Measurements from ENCODE around the gene TNFAIP8.
A peak's percentile ranks its signal among the peaks of the same experiment; 100 is the strongest.
"Not testable (repeated sequence)": the region's sequence is repeated elsewhere in the genome, so short reads cannot be mapped to it uniquely, and the experiment has no call there.

Gene TNFAIP8

GRCh38 chr5:119395080-119395836 is 39.4 kb downstream of the TNFAIP8 start:
- DNase-seq, result no peak

GRCh38 chr5:119396030-119396664 is 40.3 kb downstream of the TNFAIP8 start:
- no peak for DNase-seq

GRCh38 chr5:119397518-119398380 is 41.9 kb downstream of the TNFAIP8 start:
- no peak for DNase-seq

- DNase-seq, result no peak
Measured at GRCh38 chr5:119398727-119399466, 43.1 kb downstream of the TNFAIP8 start.

- DNase-seq, result no peak
Measured at GRCh38 chr5:119400245-119400644, 44.4 kb downstream of the TNFAIP8 start.

- DNase-seq, result no peak
Measured at GRCh38 chr5:119402081-119402480, 46.3 kb downstream of the TNFAIP8 start.

GRCh38 chr5:119402555-119402954 is 46.7 kb downstream of the TNFAIP8 start:
- no peak for DNase-seq

- no peak for DNase-seq
Measured at GRCh38 chr5:119404033-119404432, 48.2 kb downstream of the TNFAIP8 start.

GRCh38 chr5:119405419-119405818 is 49.6 kb downstream of the TNFAIP8 start:
- DNase-seq, result no peak

- DNase-seq, result no peak
Measured at GRCh38 chr5:119406551-119407110, 50.8 kb downstream of the TNFAIP8 start.

GRCh38 chr5:119409235-119409815 is 53.5 kb downstream of the TNFAIP8 start:
- DNase-seq, result no peak

- no peak for DNase-seq
Measured at GRCh38 chr5:119410448-119411159, 54.8 kb downstream of the TNFAIP8 start.

- DNase-seq, result peak; percentile 89
Measured at GRCh38 chr5:119411361-119412278, 55.8 kb downstream of the TNFAIP8 start.

- no peak for DNase-seq
Measured at GRCh38 chr5:119412279-119413227, 56.7 kb downstream of the TNFAIP8 start.

GRCh38 chr5:119414124-119414734 is 58.4 kb downstream of the TNFAIP8 start:
- not testable (repeated sequence) for DNase-seq

GRCh38 chr5:119417891-119418605 is 62.2 kb downstream of the TNFAIP8 start:
- DNase-seq, result no peak

- no peak for DNase-seq
Measured at GRCh38 chr5:119418606-119419100, 62.8 kb downstream of the TNFAIP8 start.
